ENCODE measurements around the gene LYRM4. TPM values are rescaled to one million over a fixed set of nuclear protein-coding genes. Genes with fewer than 3 reads are reported as not detected.

LYRM4 gene
- total and polyA plus RNA-seq, 9 of the 15 experiments (the other 6 are each of a cell fraction or from before 2014, with no cell fraction given) = 24.2 to 69.4 (median 41.8) TPM

- TF ChIP-seq, protein P1, sequence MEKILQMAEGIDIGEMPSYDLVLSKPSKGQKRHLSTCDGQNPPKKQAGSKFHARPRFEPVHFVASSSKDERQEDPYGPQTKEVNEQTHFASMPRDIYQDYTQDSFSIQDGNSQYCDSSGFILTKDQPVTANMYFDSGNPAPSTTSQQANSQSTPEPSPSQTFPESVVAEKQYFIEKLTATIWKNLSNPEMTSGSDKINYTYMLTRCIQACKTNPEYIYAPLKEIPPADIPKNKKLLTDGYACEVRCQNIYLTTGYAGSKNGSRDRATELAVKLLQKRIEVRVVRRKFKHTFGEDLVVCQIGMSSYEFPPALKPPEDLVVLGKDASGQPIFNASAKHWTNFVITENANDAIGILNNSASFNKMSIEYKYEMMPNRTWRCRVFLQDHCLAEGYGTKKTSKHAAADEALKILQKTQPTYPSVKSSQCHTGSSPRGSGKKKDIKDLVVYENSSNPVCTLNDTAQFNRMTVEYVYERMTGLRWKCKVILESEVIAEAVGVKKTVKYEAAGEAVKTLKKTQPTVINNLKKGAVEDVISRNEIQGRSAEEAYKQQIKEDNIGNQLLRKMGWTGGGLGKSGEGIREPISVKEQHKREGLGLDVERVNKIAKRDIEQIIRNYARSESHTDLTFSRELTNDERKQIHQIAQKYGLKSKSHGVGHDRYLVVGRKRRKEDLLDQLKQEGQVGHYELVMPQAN (IDR thresholded peaks at IDR 0.05; ENCODE audit: borderline replicate concordance) = no peak
- TF ChIP-seq ILK (tag; IDR thresholded peaks at IDR 0.05; ENCODE audit: borderline replicate concordance, low read depth) (no peak), DPF2 (IDR thresholded peaks at IDR 0.05) (no peak), SMAD3 (CRISPR knock-in tag; conservative IDR thresholded peaks at IDR 0.05) (no peak)
- TF ChIP-seq, protein P2, sequence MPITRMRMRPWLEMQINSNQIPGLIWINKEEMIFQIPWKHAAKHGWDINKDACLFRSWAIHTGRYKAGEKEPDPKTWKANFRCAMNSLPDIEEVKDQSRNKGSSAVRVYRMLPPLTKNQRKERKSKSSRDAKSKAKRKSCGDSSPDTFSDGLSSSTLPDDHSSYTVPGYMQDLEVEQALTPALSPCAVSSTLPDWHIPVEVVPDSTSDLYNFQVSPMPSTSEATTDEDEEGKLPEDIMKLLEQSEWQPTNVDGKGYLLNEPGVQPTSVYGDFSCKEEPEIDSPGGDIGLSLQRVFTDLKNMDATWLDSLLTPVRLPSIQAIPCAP (CRISPR knock-in tag; IDR thresholded peaks at IDR 0.05; ENCODE audit: borderline replicate concordance) = no peak
These were observed 188.3 kb downstream of the LYRM4 start (continued) for GRCh38 chr6:5072440-5072839.

DNA sequence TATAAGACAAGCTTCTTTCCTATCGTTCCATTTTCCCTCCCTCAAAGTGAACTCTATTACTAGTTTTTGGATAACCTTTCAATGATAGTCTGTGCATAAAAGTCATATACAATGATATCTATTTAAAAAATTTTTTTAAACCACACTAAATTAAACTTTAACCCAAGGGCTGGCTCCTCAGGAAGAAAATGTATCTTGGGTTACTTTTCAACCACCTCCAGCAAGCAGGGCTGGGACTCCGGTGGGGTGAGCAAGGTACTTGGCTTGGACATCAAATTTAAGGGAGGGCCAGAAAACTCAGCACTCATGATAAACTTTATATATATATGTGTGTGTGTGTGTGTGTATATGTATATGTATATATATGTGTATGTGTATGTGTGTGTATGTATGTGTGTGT is 189.5 kb downstream of the LYRM4 start:
- ChIA-PET POLR2A (no interaction called here), CTCF (ENCODE audit: low intra/inter-chr PET ratio) (no interaction called here)
- Histone ChIP-seq H3K9me1 (ENCODE audit: control insufficient read depth, insufficient read depth, low read length) (no peaks in the 10 kb centered on the region), H3K27me3 (ENCODE audit: control insufficient read depth in 2 of 2, insufficient read depth in 2 of 2, low read length in 2 of 2) (peaks cover 3 to 8% of the 10 kb centered on the region in 2 experiments; a peak in 3 of 5 replicates), H3K79me2 (ENCODE audit: control insufficient read depth, insufficient read depth, low read length) (no peaks in the 10 kb centered on the region), H3K36me3 (ENCODE audit: control insufficient read depth, insufficient read depth, low read length) (no peaks in the 10 kb centered on the region), H3K4me3 (no peak overlapping the region), H3K4me1 (replicated peaks in 1 of 2; ENCODE audit: control insufficient read depth in 2 of 2, insufficient read depth in 2 of 2, low read length in 2 of 2) (no peaks in the 10 kb centered on the region), H3K9ac (ENCODE audit: insufficient read depth in 1 of 2, low read depth in 2 of 2, low read length in 2 of 2) (no peak overlapping the region), H3K4me2 (ENCODE audit: insufficient read depth, low read length) (no peak overlapping the region), H2AFZ (ENCODE audit: low read depth, low read length) (no peak overlapping the region), H3K27ac (ENCODE audit: extremely low read depth, low read depth, low read length) (no peak overlapping the region), H4K20me1 (replicated peaks; ENCODE audit: control insufficient read depth, insufficient read depth, low read length) (no peaks in the 10 kb centered on the region), H3K9me3 (replicated peaks; ENCODE audit: control insufficient read depth, insufficient read depth, low read depth, low read length) (no peaks in the 10 kb centered on the region)
- in situ Hi-C loops (cut with MboI) = no loop called here
- intact Hi-C loops (cut with micrococcal nuclease) = no loop called here
- WGBS (ENCODE audit: insufficient coverage, low coverage, missing lambda C conversion rate) = 26% methylated on average over 2 of the region's 2 CpGs
- ATAC-seq (no peak), DNase-seq (ENCODE audit: extremely low read depth in 1 of 4, low spot score in 3 of 4) (no peak), FAIRE-seq (no peak)
- BruUV-seq (replicated peaks) = no TSS peak
- TF ChIP-seq ZBTB34 (CRISPR knock-in tag; IDR thresholded peaks at IDR 0.05) (no peak), ETS2 (tag; IDR thresholded peaks at IDR 0.05; ENCODE audit: borderline replicate concordance, poor library complexity, severe bottlenecking) (no peak), ZNF830 (CRISPR knock-in tag; IDR thresholded peaks at IDR 0.05) (no peak), FOXM1 (IDR thresholded peaks at IDR 0.05; ENCODE audit: low read depth) (no peak), FOXM1 (CRISPR knock-in tag; IDR thresholded peaks at IDR 0.05; ENCODE audit: low read depth) (no peak), TEAD2 (tag; IDR thresholded peaks at IDR 0.05) (no peak), ZEB2 (IDR thresholded peaks at IDR 0.05) (no peak), RB1 (IDR thresholded peaks at IDR 0.05; ENCODE audit: low read depth) (no peak)
- TF ChIP-seq, protein P3, sequence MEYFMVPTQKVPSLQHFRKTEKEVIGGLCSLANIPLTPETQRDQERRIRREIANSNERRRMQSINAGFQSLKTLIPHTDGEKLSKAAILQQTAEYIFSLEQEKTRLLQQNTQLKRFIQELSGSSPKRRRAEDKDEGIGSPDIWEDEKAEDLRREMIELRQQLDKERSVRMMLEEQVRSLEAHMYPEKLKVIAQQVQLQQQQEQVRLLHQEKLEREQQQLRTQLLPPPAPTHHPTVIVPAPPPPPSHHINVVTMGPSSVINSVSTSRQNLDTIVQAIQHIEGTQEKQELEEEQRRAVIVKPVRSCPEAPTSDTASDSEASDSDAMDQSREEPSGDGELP (CRISPR knock-in tag; IDR thresholded peaks at IDR 0.05; ENCODE audit: borderline replicate concordance) = no peak

Measured in K562 (cell line).